Prostate gland (tissue), 2 donors: ENCODE measurements around the gene DKK3.

Experiments
- CTCF ChIP-seq, 4 experiments: fragments of 200-600 bp in 2 of 4; fragments of 450-650 bp in 2 of 4; sonication (generic) in 2 of 4; IDR thresholded peaks; 1 replicate in 3 of 4; 2 replicates in 1 of 4; pipeline ENCODE4 v1.5.1; 2016 to 2019; ENCODE audit warnings: antibody characterized with exemption in 4 of 4, mild to moderate bottlenecking in 2 of 4, moderate library complexity in 2 of 4
- POLR2A ChIP-seq: fragments of 450-650 bp; IDR thresholded peaks from one replicate; pipeline ENCODE4 v1.6.1; 2016; ENCODE audit warnings: antibody characterized with exemption, mild to moderate bottlenecking

DNA sequence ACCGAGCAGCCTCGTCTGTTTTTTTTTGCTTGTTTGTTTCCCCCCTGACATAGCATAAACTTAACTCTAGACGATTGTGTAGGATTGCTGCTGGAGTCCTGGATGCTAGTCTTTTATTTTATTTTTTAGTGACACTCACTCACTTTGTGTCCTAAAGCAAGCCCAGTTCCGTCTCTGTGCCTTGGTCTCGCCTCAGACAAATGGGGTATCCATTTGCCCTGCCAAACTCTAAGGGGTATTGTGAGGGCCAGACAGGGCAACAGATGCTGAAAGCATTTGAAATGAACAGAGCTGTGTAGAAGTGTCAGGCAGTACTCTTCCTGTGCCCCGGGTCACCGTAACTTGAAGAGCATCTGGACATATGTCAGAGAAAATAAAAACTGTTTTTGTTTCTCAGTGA is 34.8 kb upstream of the DKK3 start:
- no peak for TF ChIP-seq POLR2A
- no peak for TF ChIP-seq CTCF (IDR thresholded peaks at IDR 0.05)
